ENCODE data around the gene CLCNKB. TPM values are rescaled to one million over a fixed set of nuclear protein-coding genes. Genes with fewer than 3 reads are reported as not detected.

The CLCNKB gene
- total RNA-seq, 1 donor from 2014 or later, result 0.57 TPM

DNA sequence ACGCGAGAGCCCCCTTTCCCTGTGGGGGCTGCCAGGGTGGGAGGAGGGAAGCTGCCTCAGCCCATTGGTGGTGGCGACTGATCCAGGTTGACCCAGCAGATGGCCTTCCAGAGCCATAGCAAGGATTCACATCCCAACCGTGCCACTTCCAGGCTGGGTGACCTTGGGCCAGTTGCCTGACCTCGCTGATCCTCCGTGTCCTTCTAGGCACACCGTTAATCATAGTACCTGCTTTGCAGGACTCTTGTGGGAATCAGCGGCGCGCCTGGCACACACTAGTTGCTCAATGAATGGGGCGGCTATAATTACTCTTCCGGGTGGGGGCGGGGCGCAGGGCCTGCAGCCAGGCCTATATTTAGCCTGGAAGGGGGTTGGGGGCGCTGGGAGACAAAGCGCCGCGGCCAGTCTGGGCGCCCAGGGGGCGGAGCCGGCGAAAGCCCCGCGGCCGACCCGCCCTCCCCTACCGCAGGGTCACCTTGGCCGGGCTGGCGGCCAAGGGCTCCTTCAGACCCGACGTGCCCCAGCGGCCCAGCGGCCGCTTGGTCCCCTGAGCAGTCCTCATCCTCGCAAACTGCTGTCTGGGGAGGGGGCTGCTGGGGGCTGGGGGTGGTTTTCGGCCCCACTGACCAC lies 30.9 kb upstream of the CLCNKB start:
- Mint-ChIP-seq H3K27me3 (ENCODE audit: low read depth) (no peaks in the 10 kb centered on the region), H3K9me3 (ENCODE audit: low read depth) (no peaks in the 10 kb centered on the region), H3K27ac (ENCODE audit: unreplicated experiment) (peak overlapping the region; percentile 92), H3K4me3 (ENCODE audit: unreplicated experiment) (no peak overlapping the region), H3K36me3 (ENCODE audit: low read depth) (peaks cover 4% of the 10 kb centered on the region), H3K4me1 (ENCODE audit: low read depth) (peaks cover 49% of the 10 kb centered on the region)
- TF ChIP-seq, protein P1, sequence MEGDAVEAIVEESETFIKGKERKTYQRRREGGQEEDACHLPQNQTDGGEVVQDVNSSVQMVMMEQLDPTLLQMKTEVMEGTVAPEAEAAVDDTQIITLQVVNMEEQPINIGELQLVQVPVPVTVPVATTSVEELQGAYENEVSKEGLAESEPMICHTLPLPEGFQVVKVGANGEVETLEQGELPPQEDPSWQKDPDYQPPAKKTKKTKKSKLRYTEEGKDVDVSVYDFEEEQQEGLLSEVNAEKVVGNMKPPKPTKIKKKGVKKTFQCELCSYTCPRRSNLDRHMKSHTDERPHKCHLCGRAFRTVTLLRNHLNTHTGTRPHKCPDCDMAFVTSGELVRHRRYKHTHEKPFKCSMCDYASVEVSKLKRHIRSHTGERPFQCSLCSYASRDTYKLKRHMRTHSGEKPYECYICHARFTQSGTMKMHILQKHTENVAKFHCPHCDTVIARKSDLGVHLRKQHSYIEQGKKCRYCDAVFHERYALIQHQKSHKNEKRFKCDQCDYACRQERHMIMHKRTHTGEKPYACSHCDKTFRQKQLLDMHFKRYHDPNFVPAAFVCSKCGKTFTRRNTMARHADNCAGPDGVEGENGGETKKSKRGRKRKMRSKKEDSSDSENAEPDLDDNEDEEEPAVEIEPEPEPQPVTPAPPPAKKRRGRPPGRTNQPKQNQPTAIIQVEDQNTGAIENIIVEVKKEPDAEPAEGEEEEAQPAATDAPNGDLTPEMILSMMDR (IDR thresholded peaks at IDR 0.05), result peak; percentile 22
- peak; percentile 76 for DNase-seq (ENCODE audit: low spot score)

DNA sequence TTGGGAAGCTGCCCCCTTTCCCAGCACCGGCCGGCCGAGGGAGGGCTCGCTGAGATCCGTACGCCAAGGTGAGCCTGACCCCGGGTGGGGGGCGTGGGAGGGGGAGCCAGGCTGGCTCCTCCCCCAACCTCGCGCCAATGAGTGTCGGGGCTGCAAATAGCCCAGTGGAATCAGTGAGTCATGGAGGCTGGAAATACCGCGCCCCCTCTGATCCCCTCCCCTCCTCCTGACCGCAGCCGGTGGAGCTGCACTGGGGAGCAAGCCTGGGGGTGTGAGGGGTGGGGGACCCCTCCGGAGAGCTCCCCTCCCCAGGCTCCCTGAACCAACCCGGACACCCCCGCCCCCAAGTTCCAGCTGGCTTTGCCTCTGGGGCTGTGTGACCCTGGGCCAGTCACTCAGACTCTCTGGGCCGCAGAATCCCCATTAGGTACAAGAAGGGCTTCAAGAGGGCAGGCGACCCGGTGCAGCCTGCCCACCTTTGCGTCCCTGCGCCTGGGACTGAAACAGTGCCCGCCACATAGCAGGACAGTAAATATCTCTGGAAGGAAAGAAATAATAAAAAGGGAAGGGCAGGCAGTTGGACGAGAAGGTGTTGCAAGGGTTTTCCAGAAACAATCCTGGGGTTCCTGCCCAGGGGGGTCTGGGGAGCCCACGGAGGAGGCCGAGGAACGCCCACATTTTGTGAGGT lies 30.2 kb upstream of the CLCNKB start:
- Mint-ChIP-seq H3K9me3 (ENCODE audit: low read depth) (no peaks in the 10 kb centered on the region), H3K4me3 (ENCODE audit: unreplicated experiment) (peak overlapping the region; percentile 46), H3K27ac (ENCODE audit: unreplicated experiment) (peak overlapping the region; percentile 92)

DNA sequence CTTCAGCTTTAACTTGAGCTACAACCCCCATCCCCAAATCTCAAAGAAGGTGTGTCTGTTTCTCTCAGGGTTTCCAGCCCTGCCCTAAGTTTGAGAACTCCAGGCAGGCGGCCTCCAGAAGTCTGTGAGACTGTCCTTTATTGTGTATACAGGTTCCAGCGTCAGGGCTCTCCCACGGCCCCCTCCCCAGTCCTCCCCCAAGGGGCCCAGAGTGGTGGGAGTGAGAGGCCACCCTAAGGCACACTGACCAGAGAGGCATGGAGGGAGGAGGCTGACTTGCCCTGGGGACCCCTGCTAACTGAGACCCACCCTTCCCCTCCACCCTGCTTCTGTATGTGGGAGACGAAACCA lies 29.7 kb upstream of the CLCNKB start:
- no peaks in the 10 kb centered on the region for H3K9me3 Mint-ChIP-seq (ENCODE audit: low read depth)
- peak overlapping the region; percentile 46 for H3K4me3 Mint-ChIP-seq (ENCODE audit: unreplicated experiment)
- peak overlapping the region; percentile 92 for H3K27ac Mint-ChIP-seq (ENCODE audit: unreplicated experiment)
- TF ChIP-seq, protein P1 (IDR thresholded peaks at IDR 0.05), result no peak
- no peaks in the 10 kb centered on the region for H3K27me3 Mint-ChIP-seq (ENCODE audit: low read depth)
- no peak for DNase-seq (ENCODE audit: low spot score)
- peaks cover 4% of the 10 kb centered on the region for H3K36me3 Mint-ChIP-seq (ENCODE audit: low read depth)
- peaks cover 60% of the 10 kb centered on the region for H3K4me1 Mint-ChIP-seq (ENCODE audit: low read depth)

More for the DNA sequence above, 30.2 kb upstream of the CLCNKB start:
- no peaks in the 10 kb centered on the region for H3K27me3 Mint-ChIP-seq (ENCODE audit: low read depth)
- peaks cover 55% of the 10 kb centered on the region for H3K4me1 Mint-ChIP-seq (ENCODE audit: low read depth)
- peak; percentile 87 for DNase-seq (ENCODE audit: low spot score)
- H3K36me3 Mint-ChIP-seq (ENCODE audit: low read depth), result peaks cover 4% of the 10 kb centered on the region
- TF ChIP-seq, protein P1 (IDR thresholded peaks at IDR 0.05), result no peak

DNA sequence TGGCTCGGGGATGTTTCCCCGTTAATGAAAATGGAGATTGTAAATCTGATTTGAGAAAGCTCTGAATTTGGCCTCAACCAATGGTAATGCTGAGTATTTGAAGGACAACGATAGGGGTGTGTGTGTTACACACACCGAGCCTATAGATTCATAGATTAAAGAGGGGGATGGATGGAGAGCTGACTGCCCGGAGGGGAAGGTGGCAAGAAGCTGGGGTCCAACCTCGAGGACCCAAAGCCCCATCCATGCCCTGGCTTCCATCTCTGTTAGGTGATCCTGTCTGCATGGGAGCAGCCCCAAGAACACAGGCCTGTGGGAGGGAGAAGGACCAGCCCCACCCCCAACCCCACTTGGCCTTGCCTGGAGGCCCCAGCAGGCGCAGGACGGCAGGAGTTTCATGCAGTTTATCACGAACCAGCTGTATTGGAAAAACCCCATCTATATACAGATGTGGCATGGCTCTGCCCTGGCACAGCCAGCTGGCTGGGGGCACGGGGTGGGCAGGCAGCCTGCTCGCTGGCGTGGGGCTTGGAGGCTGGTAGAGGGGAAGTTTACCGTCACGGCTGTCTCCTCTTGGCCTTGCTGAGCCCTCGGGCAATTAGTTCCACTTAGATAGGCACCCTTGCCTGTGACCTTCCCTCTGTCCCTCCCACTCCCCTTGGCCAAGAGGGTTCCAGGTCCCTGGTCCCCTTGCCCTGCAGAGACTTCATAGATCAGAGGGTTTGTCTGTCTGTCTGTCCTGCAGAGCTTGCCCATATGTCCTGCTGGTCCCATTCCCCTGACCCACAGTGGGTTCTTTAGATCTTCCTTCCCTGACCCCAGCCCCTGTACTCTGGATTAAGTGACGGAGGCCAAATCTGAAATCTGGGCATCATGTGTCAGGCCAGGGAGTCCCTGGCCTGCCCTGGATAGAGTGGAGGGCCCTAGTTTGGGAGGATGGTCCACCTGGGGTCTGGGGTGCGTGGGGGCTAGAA lies 28.8 kb upstream of the CLCNKB start:
- Mint-ChIP-seq H3K36me3 (ENCODE audit: low read depth) (peaks cover 4% of the 10 kb centered on the region), H3K4me1 (ENCODE audit: low read depth) (peaks cover 69% of the 10 kb centered on the region), H3K27me3 (ENCODE audit: low read depth) (no peaks in the 10 kb centered on the region), H3K27ac (ENCODE audit: unreplicated experiment) (peak overlapping the region; percentile 92), H3K9me3 (ENCODE audit: low read depth) (no peaks in the 10 kb centered on the region), H3K4me3 (ENCODE audit: unreplicated experiment) (peak overlapping the region; percentile 39)
- DNase-seq (ENCODE audit: low spot score), result peak; percentile 63
- TF ChIP-seq, protein P1 (IDR thresholded peaks at IDR 0.05), result no peak

DNA sequence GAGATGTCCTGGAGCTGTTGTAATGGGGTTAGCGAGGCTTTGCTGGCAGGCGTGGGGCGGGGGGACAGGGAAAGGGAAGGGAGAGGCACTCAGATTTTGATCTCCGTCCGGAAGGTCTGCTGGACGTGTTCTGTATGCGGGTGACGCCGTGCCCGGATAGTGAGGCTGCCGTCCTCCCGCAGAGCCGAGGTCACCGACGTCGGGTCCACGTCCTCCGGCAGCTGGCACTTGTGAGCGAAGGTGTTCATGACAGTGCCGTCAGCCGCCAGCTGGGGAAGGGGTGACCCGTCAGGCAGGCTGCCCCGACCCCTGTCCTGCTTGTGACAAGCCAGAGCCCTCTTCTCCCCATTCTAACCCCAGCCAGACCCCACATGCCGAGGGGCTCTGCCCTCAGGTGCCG lies 28.1 kb upstream of the CLCNKB start:
- Mint-ChIP-seq H3K4me3 (ENCODE audit: unreplicated experiment) (peak overlapping the region; percentile 75), H3K9me3 (ENCODE audit: low read depth) (no peaks in the 10 kb centered on the region), H3K27ac (ENCODE audit: unreplicated experiment) (peak overlapping the region; percentile 63), H3K27me3 (ENCODE audit: low read depth) (no peaks in the 10 kb centered on the region), H3K4me1 (ENCODE audit: low read depth) (peaks cover 75% of the 10 kb centered on the region), H3K36me3 (ENCODE audit: low read depth) (peaks cover 4% of the 10 kb centered on the region)
- peak; percentile 89 for DNase-seq (ENCODE audit: low spot score)
- TF ChIP-seq, protein P1 (IDR thresholded peaks at IDR 0.05), result no peak

Data from chondrocyte (in vitro differentiated cells).